HepG2 (cell line): ENCODE results near the gene IL1A. TPM values are rescaled to one million over a fixed set of nuclear protein-coding genes. Genes with fewer than 3 reads are reported as not detected.

Source experiments
- ATF1 ChIP-seq: IDR thresholded peaks from 2 replicates; pipeline ENCODE4 v1.6.1; 2016; ENCODE audit warnings: mild to moderate bottlenecking, control low read depth
- SSRP1 ChIP-seq: IDR thresholded peaks from 2 replicates; pipeline ENCODE4 v1.6.1; 2016; ENCODE audit warnings: control low read depth
- ZNF773 ChIP-seq: sonication (generic); formaldehyde crosslinking; IDR thresholded peaks from 2 replicates; pipeline ENCODE4 v1.4.0; 2020; ENCODE audit warnings: missing genetic modification reagents, borderline replicate concordance
- ZNF816 ChIP-seq: sonication (generic); formaldehyde crosslinking; IDR thresholded peaks from 2 replicates; pipeline ENCODE4 v1.8.0; 2022; ENCODE audit warnings: missing genetic modification reagents, mild to moderate bottlenecking, borderline replicate concordance
- polyA plus RNA-seq, 8 experiments: library from polyadenylated mRNA; depleted of rRNA in 3 of 8; stranded (reverse) in 7 of 8; unstranded in 1 of 8; fragments of >200 nt; fragmentation: Illumina TruSeq in 4 of 8; extraction: Trizol in 4 of 8; gene quantifications; 2 replicates each; pipeline versions ENCODE4 v1.2.1 to v1.2.3, GENCODE V29; 2011 to 2016; ENCODE audit warnings: low read depth in 4 of 8, missing spikeins in 1 of 8, mixed read lengths in 1 of 8; ENCODE audit not compliant: insufficient read depth in 1 of 8
- total RNA-seq, 5 experiments: library from RNA; depleted of rRNA; stranded (reverse); fragments of >200 nt; fragmentation: Illumina TruSeq; extraction: Trizol; gene quantifications; 2 replicates each; pipeline ENCODE4 v1.2.3, GENCODE V29; 2016; ENCODE audit warnings: low read depth in 1 of 5
- TF ChIP-seq, protein P1 (sequence below): sonication (generic); formaldehyde crosslinking; IDR thresholded peaks from 2 replicates; pipeline ENCODE4 v1.5.0; 2020; ENCODE audit warnings: mild to moderate bottlenecking, missing genetic modification reagents, borderline replicate concordance
- TF ChIP-seq, protein P2 (sequence below): sonication (generic); formaldehyde crosslinking; IDR thresholded peaks from 2 replicates; pipeline ENCODE4 v1.9.0; 2021; ENCODE audit warnings: missing genetic modification reagents, mild to moderate bottlenecking, borderline replicate concordance
- TF ChIP-seq, protein P3 (sequence below): sonication (generic); formaldehyde crosslinking; IDR thresholded peaks from 2 replicates; pipeline ENCODE4 v1.4.0; 2020; ENCODE audit warnings: missing genetic modification reagents
- TF ChIP-seq, protein P4 (sequence below): sonication (generic); formaldehyde crosslinking; IDR thresholded peaks from 2 replicates; pipeline ENCODE4 v1.4.0; 2020; ENCODE audit warnings: mild to moderate bottlenecking, missing genetic modification reagents
- TF ChIP-seq, protein P5 (sequence below): sonication (generic); formaldehyde crosslinking; IDR thresholded peaks from 2 replicates; pipeline ENCODE4 v1.8.0; 2022; ENCODE audit warnings: missing genetic modification reagents, mild to moderate bottlenecking, moderate library complexity, borderline replicate concordance

IL1A gene
- total and polyA plus RNA-seq, 2 of the 13 experiments (the other 11 are each of a cell fraction or from before 2014, with no cell fraction given): not detected

DNA sequence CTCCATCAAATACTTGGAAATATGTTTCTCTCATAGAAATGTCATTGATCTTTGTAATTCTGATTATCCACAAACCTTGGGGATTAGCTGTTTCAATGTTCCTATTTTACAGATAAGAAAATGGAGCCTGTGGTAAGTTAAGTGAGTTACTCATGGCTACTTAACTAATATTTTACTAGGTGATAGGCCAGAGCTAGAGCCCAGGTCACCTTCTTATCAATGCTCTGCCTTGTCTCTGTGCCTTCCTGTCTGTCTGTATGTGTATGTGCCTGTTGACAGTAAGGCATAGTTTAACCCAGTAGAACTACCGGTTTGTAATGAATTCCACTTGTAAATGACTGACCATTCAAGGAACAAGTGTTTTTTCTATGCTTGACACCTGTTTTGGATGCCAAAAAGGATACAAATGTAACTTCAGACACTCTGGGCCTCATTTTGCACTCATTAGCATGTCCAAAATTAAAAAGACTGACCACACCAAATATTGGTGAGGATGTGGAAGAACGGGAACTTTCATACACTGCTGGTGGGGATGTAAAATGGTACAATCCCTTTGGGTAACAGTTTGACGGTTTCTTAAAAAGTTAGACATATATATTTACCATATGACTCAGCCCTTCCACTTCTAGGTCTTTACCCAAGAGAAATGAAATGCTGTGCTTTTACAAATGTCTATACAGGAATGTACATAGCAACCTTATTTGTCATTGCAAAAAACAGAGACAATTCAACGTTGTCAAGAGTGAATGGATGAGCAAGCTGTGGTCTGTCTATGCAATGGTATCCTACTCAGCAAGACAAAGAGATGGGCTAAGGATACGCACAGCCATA is 19.6 kb upstream of the IL1A start (continued):
- TF ChIP-seq, protein P1, sequence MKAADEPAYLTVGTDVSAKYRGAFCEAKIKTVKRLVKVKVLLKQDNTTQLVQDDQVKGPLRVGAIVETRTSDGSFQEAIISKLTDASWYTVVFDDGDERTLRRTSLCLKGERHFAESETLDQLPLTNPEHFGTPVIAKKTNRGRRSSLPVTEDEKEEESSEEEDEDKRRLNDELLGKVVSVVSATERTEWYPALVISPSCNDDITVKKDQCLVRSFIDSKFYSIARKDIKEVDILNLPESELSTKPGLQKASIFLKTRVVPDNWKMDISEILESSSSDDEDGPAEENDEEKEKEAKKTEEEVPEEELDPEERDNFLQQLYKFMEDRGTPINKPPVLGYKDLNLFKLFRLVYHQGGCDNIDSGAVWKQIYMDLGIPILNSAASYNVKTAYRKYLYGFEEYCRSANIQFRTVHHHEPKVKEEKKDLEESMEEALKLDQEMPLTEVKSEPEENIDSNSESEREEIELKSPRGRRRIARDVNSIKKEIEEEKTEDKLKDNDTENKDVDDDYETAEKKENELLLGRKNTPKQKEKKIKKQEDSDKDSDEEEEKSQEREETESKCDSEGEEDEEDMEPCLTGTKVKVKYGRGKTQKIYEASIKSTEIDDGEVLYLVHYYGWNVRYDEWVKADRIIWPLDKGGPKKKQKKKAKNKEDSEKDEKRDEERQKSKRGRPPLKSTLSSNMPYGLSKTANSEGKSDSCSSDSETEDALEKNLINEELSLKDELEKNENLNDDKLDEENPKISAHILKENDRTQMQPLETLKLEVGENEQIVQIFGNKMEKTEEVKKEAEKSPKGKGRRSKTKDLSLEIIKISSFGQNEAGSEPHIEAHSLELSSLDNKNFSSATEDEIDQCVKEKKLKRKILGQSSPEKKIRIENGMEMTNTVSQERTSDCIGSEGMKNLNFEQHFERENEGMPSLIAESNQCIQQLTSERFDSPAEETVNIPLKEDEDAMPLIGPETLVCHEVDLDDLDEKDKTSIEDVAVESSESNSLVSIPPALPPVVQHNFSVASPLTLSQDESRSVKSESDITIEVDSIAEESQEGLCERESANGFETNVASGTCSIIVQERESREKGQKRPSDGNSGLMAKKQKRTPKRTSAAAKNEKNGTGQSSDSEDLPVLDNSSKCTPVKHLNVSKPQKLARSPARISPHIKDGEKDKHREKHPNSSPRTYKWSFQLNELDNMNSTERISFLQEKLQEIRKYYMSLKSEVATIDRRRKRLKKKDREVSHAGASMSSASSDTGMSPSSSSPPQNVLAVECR (CRISPR knock-in tag): no peak; the same call in 1 of the 2 replicates
- TF ChIP-seq, protein P2, sequence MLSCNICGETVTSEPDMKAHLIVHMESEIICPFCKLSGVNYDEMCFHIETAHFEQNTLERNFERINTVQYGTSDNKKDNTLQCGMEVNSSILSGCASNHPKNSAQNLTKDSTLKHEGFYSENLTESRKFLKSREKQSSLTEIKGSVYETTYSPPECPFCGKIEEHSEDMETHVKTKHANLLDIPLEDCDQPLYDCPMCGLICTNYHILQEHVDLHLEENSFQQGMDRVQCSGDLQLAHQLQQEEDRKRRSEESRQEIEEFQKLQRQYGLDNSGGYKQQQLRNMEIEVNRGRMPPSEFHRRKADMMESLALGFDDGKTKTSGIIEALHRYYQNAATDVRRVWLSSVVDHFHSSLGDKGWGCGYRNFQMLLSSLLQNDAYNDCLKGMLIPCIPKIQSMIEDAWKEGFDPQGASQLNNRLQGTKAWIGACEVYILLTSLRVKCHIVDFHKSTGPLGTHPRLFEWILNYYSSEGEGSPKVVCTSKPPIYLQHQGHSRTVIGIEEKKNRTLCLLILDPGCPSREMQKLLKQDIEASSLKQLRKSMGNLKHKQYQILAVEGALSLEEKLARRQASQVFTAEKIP (CRISPR knock-in tag): no peak
- TF ChIP-seq, protein P3, sequence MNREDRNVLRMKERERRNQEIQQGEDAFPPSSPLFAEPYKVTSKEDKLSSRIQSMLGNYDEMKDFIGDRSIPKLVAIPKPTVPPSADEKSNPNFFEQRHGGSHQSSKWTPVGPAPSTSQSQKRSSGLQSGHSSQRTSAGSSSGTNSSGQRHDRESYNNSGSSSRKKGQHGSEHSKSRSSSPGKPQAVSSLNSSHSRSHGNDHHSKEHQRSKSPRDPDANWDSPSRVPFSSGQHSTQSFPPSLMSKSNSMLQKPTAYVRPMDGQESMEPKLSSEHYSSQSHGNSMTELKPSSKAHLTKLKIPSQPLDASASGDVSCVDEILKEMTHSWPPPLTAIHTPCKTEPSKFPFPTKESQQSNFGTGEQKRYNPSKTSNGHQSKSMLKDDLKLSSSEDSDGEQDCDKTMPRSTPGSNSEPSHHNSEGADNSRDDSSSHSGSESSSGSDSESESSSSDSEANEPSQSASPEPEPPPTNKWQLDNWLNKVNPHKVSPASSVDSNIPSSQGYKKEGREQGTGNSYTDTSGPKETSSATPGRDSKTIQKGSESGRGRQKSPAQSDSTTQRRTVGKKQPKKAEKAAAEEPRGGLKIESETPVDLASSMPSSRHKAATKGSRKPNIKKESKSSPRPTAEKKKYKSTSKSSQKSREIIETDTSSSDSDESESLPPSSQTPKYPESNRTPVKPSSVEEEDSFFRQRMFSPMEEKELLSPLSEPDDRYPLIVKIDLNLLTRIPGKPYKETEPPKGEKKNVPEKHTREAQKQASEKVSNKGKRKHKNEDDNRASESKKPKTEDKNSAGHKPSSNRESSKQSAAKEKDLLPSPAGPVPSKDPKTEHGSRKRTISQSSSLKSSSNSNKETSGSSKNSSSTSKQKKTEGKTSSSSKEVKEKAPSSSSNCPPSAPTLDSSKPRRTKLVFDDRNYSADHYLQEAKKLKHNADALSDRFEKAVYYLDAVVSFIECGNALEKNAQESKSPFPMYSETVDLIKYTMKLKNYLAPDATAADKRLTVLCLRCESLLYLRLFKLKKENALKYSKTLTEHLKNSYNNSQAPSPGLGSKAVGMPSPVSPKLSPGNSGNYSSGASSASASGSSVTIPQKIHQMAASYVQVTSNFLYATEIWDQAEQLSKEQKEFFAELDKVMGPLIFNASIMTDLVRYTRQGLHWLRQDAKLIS (CRISPR knock-in tag): no peak
- TF ChIP-seq ATF1 (CRISPR knock-in tag) (0 out of 2 replicates have a peak, but pooled peaks have one; percentile 43), ZNF773 (CRISPR knock-in tag) (no peak), SSRP1 (peak; percentile 87), ZNF816 (CRISPR knock-in tag) (peak; percentile 42; the same call in 1 of the 2 replicates)
- TF ChIP-seq, protein P4, sequence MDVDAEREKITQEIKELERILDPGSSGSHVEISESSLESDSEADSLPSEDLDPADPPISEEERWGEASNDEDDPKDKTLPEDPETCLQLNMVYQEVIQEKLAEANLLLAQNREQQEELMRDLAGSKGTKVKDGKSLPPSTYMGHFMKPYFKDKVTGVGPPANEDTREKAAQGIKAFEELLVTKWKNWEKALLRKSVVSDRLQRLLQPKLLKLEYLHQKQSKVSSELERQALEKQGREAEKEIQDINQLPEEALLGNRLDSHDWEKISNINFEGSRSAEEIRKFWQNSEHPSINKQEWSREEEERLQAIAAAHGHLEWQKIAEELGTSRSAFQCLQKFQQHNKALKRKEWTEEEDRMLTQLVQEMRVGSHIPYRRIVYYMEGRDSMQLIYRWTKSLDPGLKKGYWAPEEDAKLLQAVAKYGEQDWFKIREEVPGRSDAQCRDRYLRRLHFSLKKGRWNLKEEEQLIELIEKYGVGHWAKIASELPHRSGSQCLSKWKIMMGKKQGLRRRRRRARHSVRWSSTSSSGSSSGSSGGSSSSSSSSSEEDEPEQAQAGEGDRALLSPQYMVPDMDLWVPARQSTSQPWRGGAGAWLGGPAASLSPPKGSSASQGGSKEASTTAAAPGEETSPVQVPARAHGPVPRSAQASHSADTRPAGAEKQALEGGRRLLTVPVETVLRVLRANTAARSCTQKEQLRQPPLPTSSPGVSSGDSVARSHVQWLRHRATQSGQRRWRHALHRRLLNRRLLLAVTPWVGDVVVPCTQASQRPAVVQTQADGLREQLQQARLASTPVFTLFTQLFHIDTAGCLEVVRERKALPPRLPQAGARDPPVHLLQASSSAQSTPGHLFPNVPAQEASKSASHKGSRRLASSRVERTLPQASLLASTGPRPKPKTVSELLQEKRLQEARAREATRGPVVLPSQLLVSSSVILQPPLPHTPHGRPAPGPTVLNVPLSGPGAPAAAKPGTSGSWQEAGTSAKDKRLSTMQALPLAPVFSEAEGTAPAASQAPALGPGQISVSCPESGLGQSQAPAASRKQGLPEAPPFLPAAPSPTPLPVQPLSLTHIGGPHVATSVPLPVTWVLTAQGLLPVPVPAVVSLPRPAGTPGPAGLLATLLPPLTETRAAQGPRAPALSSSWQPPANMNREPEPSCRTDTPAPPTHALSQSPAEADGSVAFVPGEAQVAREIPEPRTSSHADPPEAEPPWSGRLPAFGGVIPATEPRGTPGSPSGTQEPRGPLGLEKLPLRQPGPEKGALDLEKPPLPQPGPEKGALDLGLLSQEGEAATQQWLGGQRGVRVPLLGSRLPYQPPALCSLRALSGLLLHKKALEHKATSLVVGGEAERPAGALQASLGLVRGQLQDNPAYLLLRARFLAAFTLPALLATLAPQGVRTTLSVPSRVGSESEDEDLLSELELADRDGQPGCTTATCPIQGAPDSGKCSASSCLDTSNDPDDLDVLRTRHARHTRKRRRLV: 0 out of 2 replicates have a peak, but pooled peaks have one; percentile 65
- TF ChIP-seq, protein P5, sequence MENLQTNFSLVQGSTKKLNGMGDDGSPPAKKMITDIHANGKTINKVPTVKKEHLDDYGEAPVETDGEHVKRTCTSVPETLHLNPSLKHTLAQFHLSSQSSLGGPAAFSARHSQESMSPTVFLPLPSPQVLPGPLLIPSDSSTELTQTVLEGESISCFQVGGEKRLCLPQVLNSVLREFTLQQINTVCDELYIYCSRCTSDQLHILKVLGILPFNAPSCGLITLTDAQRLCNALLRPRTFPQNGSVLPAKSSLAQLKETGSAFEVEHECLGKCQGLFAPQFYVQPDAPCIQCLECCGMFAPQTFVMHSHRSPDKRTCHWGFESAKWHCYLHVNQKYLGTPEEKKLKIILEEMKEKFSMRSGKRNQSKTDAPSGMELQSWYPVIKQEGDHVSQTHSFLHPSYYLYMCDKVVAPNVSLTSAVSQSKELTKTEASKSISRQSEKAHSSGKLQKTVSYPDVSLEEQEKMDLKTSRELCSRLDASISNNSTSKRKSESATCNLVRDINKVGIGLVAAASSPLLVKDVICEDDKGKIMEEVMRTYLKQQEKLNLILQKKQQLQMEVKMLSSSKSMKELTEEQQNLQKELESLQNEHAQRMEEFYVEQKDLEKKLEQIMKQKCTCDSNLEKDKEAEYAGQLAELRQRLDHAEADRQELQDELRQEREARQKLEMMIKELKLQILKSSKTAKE (CRISPR knock-in tag): peak; percentile 90
